ENCODE data around the gene TCTN2.

DNA sequence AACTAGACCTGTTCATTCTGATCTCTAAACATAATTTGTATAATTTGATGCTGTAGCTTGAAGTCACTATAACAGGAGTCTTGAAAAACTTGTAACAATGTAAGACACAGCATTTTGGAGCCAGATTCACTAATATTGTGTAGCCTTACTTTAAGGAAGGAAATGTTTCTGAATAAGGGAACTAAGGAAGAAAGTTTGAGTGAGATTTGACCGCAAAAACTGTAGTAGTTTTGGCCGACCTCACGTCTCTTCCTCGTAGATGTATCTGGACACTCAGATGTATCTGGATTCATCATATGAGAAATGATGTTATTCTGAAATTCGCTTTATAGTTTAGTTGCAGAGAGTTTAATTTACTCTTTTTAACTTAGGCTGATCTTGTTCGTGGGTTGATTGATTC is 77.2 kb downstream of the TCTN2 start:
- TF ChIP-seq YY1 (IDR thresholded peaks at IDR 0.05; ENCODE audit: insufficient read depth, insufficient read length): no peak
- TF ChIP-seq SUZ12 (IDR thresholded peaks at IDR 0.05; ENCODE audit: extremely low read depth, insufficient read depth, insufficient read length): no peak
- no peak for TF ChIP-seq ZNF274 (IDR thresholded peaks at IDR 0.05; ENCODE audit: low read depth, low read length)
